Naive B cell (primary cell): ENCODE data around the gene C1QL4. TPM values are rescaled to one million over a fixed set of nuclear protein-coding genes. Genes with fewer than 3 reads are reported as not detected.
A peak's percentile ranks its signal among the peaks of the same experiment; 100 is the strongest.

Source experiments
- ATAC-seq, 2 donors: fragments of 150-1000 bp; cut with Tn5 transposase; 2 replicates each; pipeline ENCODE4 v1.10.0; 2021; ENCODE audit warnings: low read depth in 2 of 2, mild to moderate bottlenecking in 2 of 2, moderate library complexity in 2 of 2
- DNase-seq: peaks from one replicate; pipeline ENCODE4 v3.0.0; 2022
- H3K27ac Mint-ChIP-seq, 6 donors: one replicate each; pipeline ENCODE4 v1.8.0; 2020 to 2022; ENCODE audit warnings: mild to moderate bottlenecking in 6 of 6, mixed read lengths in 6 of 6, moderate library complexity in 5 of 6, inconsistent platforms in 2 of 6
- H3K27me3 Mint-ChIP-seq, 3 donors: one replicate each; pipeline ENCODE4 v1.8.0; 2021 to 2022; ENCODE audit warnings: mixed read lengths in 3 of 3, mild to moderate bottlenecking in 1 of 3
- H3K36me3 Mint-ChIP-seq, 2 donors: one replicate each; pipeline ENCODE4 v1.8.0; 2020 to 2022; ENCODE audit warnings: mixed read lengths in 2 of 2, inconsistent platforms in 1 of 2, mild to moderate bottlenecking in 1 of 2
- H3K4me1 Mint-ChIP-seq, 3 donors: one replicate each; pipeline ENCODE4 v1.8.0; 2020 to 2022; ENCODE audit warnings: mixed read lengths in 3 of 3, inconsistent platforms in 1 of 3, mild to moderate bottlenecking in 1 of 3, moderate library complexity in 1 of 3
- H3K4me3 Mint-ChIP-seq, 8 donors: one replicate each; pipeline ENCODE4 v1.8.0; 2020 to 2022; ENCODE audit warnings: mild to moderate bottlenecking in 8 of 8, mixed read lengths in 8 of 8, moderate library complexity in 8 of 8, inconsistent platforms in 2 of 8
- H3K9me3 Mint-ChIP-seq, 7 donors: one replicate each; pipeline ENCODE4 v1.8.0; 2020 to 2022; ENCODE audit warnings: mixed read lengths in 7 of 7, mild to moderate bottlenecking in 5 of 7, inconsistent platforms in 2 of 7, moderate library complexity in 1 of 7
- polyA plus RNA-seq, 6 donors: library from polyadenylated mRNA; unstranded; fragments of 300-500 nt; fragmentation: Illumina TruSeq; gene quantifications; one replicate each; pipeline ENCODE4 v1.2.3, GENCODE V29; 2021; ENCODE audit warnings: low read depth in 6 of 6

The C1QL4 gene
- polyA plus RNA-seq, 6 donors from 2014 or later: not detected

DNA sequence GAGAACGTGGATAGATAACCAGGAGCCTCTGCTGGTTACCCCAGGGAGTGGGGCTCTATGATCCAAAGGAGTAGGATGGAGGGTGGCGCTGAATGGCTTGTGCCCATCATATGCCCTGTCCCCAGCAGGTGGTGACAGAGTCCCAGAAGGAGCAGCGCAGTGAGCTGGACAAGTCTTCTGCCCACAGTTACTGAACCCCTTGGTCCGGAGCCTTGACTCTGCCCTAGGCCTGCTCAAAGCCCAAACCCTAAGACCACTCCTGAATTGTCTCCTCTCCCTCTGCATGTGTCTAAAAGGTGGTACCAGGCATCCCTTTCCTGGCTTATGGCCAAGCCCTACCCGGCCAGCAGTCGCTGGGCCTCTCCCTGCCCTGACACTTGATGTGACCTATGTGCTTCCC is 38.8 kb downstream of the C1QL4 start:
- Mint-ChIP-seq H3K9me3 (no peaks in the 10 kb centered on the region), H3K27me3 (peaks cover 59 to 89% (median 75%) of the 10 kb centered on the region in 3 donors), H3K4me1 (peaks cover 4 to 32% (median 24%) of the 10 kb centered on the region in 3 donors), H3K36me3 (peaks cover 0 to 4% of the 10 kb centered on the region in 2 donors), H3K27ac (no peak overlapping the region), H3K4me3 (peak overlapping the region in 5 of 8 donors; percentile 44 to 84 (median 74))
- no peak for ATAC-seq
- no peak for DNase-seq

DNA sequence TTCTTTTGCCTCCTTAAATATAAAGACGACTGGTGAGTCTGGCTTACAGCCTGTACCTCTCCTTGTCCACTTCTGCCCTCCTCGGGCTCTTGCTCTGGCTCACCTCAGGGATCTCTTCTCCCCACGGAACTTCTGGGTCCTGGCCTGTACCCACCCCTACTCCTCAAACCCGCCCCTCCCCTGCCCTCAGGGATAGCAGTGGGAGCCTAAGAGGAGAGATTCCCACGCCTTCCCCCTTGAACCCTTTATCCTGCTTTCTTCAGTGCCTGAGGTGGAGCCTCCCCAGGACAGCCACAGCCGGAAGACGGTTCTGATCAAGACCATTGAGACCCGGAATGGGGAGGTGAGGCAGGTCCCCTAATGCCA is 39.3 kb downstream of the C1QL4 start:
- H3K4me3 Mint-ChIP-seq: peak overlapping the region in 6 of 8 donors; percentile 22 to 84 (median 62)
- H3K36me3 Mint-ChIP-seq: peaks cover 0 to under 1% of the 10 kb centered on the region in 2 donors
- ATAC-seq: no peak
- no peak for DNase-seq
- H3K9me3 Mint-ChIP-seq: no peaks in the 10 kb centered on the region
- H3K27ac Mint-ChIP-seq: no peak overlapping the region
- H3K27me3 Mint-ChIP-seq: peaks cover 55 to 88% (median 70%) of the 10 kb centered on the region in 3 donors
- H3K4me1 Mint-ChIP-seq: peaks cover 4 to 32% (median 24%) of the 10 kb centered on the region in 3 donors

- H3K4me1 Mint-ChIP-seq: peaks cover 4 to 32% (median 24%) of the 10 kb centered on the region in 3 donors
- H3K9me3 Mint-ChIP-seq: no peaks in the 10 kb centered on the region
- H3K4me3 Mint-ChIP-seq: peak overlapping the region; percentile 24 to 84 (median 76)
- peak; percentile 30 to 34 for ATAC-seq
- H3K27ac Mint-ChIP-seq: peak overlapping the region in 2 of 6 donors; percentile 34 to 57
- H3K27me3 Mint-ChIP-seq: peaks cover 57 to 88% (median 65%) of the 10 kb centered on the region in 3 donors
- no peaks in the 10 kb centered on the region for H3K36me3 Mint-ChIP-seq
- DNase-seq: no peak
Observed at GRCh38 chr12:49296836-49297694, 39.9 kb downstream of the C1QL4 start.

- Mint-ChIP-seq H3K9me3 (no peaks in the 10 kb centered on the region), H3K4me1 (peaks cover 4 to 32% (median 24%) of the 10 kb centered on the region in 3 donors), H3K4me3 (peak overlapping the region; percentile 15 to 84 (median 74)), H3K36me3 (no peaks in the 10 kb centered on the region), H3K27ac (peak overlapping the region in 3 of 6 donors; percentile 34 to 88 (median 37)), H3K27me3 (peaks cover 51 to 88% (median 65%) of the 10 kb centered on the region in 3 donors)
- ATAC-seq (peak; percentile 74 to 77), DNase-seq (peak; percentile 50)
Observed at GRCh38 chr12:49296034-49296835, 40.8 kb downstream of the C1QL4 start.

DNA sequence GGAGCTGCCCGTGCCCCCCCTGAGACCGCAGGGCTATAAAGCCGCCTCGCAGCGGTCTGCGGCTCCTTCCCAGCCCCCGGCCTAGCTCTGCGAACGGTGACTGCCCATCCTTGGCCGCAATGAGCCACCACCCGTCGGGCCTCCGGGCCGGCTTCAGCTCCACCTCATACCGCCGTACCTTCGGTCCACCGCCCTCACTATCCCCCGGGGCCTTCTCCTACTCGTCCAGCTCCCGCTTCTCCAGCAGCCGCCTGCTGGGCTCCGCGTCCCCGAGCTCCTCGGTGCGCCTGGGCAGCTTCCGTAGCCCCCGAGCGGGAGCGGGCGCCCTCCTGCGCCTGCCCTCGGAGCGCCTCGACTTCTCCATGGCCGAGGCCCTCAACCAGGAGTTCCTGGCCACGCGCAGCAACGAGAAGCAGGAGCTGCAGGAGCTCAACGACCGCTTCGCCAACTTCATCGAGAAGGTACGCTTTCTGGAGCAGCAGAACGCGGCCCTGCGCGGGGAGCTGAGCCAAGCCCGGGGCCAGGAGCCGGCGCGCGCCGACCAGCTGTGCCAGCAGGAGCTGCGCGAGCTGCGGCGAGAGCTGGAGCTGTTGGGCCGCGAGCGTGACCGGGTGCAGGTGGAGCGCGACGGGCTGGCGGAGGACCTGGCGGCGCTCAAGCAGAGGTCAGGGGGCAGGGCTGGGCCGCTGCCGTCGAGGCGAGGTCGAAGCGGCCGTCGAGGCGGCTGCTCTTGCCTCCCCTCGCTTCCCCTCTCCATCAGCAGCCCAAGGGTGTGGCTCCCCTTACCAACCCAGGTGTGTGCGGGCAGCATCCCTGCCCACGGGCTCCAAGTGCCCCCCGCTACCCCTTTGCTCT is 41.7 kb downstream of the C1QL4 start, which contains the start of gene PRPH:
PRPH (plus strand) TSS at position 66 of the 855 bp plus-strand sequence; CDS start at position 120, 54 bp downstream.
- ATAC-seq (peak in 1 of 2 donors; percentile 18), DNase-seq (no peak)
- Mint-ChIP-seq H3K27ac (peak within 1 kb of the TSS in 2 of 6 donors; percentile 37 to 78), H3K4me3 (peak within 1 kb of the TSS in 4 of 8 donors; percentile 20 to 61 (median 26)), H3K9me3 (no peaks in the 10 kb centered on the region), H3K27me3 (peaks cover 46 to 87% (median 69%) of the 10 kb centered on the region in 3 donors), H3K4me1 (peaks cover 4 to 32% (median 24%) of the 10 kb centered on the region in 3 donors), H3K36me3 (no peaks in the 10 kb centered on the region)

DNA sequence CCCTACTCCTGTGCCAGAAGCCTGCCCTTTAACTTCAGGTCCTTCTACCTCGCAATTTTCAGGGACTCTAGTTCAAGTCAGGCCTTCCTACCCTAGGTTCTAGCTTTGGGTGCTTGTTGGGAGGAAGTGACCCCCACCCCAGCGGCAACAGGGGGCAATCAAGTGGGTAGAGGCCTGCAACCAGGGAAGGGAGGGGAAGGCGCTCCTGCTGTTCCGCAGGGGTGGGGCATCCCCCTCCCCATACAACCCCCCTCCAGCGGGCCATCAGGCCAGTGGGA is 42.2 kb downstream of the C1QL4 start:
- no peak overlapping the region for H3K4me3 Mint-ChIP-seq
- DNase-seq: no peak
- H3K36me3 Mint-ChIP-seq: no peaks in the 10 kb centered on the region
- H3K4me1 Mint-ChIP-seq: peaks cover 4 to 32% (median 24%) of the 10 kb centered on the region in 3 donors
- H3K27ac Mint-ChIP-seq: no peak overlapping the region
- H3K9me3 Mint-ChIP-seq: no peaks in the 10 kb centered on the region
- H3K27me3 Mint-ChIP-seq: peaks cover 46 to 88% (median 70%) of the 10 kb centered on the region in 3 donors
- no peak for ATAC-seq

DNA sequence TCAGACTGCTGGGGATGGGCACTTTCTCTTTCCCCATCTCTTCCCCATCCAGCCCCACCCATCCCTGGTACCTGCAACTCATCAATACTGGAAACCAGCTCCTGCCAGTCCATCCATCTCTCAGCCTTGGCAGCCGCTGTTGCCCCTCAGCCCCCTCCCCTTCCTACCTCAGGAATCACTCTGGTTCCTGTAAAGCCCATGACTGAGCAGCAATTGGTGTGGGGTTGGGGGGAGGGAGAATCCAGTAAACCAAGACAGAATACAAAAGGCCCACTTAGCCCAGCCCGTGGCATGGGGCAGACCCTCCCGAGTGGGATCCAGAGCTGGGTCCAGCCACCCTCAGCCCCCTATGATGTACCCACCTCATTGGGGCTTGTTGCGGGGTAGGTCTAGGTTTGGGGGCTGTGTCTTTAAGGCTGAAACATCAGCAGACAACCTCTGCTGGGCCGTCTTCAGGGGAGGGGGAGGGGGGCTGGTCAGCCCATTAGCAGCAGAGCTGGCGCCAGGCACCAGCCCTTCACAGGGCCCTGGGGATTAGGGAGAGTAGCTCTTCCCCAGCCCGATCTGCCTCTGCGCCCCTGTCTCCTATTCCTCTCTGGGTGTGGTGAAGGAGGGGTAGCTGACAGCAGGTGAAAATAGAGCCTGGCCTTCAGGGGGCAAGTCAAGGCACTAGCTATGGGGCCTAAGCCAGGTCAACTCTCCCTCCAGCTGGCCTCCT is 42.7 kb downstream of the C1QL4 start:
- Mint-ChIP-seq H3K36me3 (no peaks in the 10 kb centered on the region), H3K27me3 (peaks cover 46 to 86% (median 72%) of the 10 kb centered on the region in 3 donors), H3K9me3 (no peaks in the 10 kb centered on the region), H3K4me1 (peaks cover 4 to 32% (median 24%) of the 10 kb centered on the region in 3 donors), H3K4me3 (no peak overlapping the region), H3K27ac (no peak overlapping the region)
- no peak for ATAC-seq
- no peak for DNase-seq

DNA sequence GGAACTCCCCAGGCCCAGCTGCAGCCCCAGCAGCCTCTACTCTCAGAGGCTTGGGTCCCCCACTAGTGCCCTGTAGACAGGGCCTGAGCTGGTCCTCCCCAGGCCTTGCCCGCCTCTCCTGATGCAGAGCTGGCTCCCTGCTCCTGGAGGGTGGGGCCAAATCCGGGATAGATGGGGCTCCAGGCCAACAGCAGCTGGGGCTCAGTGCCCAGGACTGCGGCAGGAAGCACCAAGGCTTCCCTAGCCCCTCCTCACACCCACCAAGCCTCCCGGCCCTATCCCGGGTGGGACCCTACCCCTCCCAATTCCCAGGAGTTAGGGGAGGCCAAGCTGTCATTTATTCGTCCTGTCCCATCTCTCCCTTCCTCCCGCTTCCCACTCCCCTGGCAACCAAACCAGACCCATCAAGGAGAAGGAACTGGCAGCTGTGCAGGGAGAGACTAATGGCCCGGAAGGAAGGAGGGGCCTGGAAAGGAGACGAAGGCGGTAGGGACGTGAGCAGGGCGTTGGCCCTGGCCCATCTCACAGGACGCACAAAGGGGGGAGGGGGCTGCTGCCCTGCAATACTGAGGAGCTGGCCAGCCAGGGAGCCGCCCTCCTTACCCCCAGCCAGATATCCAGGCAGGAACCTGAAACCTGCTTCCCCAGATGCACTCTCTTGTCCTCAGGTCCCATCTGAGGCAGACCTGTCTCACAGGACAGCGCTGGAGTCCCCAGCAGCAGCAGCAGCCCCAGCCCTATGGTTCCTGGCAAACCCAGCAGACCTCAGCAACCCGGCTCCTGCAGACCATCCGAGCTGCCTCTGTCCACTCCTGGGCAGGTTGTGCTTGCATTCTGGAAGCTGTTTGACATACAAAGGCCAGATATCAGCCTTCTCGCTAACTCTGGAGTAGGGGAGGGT is 43.7 kb downstream of the C1QL4 start:
- Mint-ChIP-seq H3K27ac (peak overlapping the region in 1 of 6 donors; percentile 59), H3K9me3 (no peaks in the 10 kb centered on the region), H3K4me1 (peaks cover 7 to 26% (median 19%) of the 10 kb centered on the region in 3 donors), H3K27me3 (peaks cover 42 to 86% (median 72%) of the 10 kb centered on the region in 3 donors), H3K4me3 (peak overlapping the region in 1 of 8 donors; percentile 12), H3K36me3 (no peaks in the 10 kb centered on the region)
- ATAC-seq (no peak), DNase-seq (no peak)

DNA sequence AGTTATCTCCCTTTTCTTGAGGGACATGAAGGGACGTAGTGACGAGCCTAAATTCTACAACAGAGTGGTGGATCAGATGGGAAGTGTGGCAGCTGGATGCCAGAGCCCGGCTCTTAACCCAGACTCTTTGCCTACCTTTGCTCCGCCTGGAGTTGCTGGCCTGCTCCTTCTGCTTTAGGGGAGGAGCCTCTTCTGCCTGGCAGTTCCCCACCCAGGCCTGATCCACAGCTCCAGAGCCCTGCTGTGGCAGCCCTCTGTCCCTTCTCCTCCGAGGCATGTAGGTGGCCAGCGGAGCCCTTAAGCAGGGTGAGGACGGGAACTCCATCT is 44.3 kb downstream of the C1QL4 start:
- no peak for DNase-seq
- Mint-ChIP-seq H3K27me3 (peaks cover 42 to 86% (median 72%) of the 10 kb centered on the region in 3 donors), H3K4me3 (no peak overlapping the region), H3K4me1 (peaks cover 12 to 22% (median 13%) of the 10 kb centered on the region in 3 donors), H3K27ac (no peak overlapping the region), H3K9me3 (no peaks in the 10 kb centered on the region), H3K36me3 (no peaks in the 10 kb centered on the region)
- ATAC-seq: no peak

DNA sequence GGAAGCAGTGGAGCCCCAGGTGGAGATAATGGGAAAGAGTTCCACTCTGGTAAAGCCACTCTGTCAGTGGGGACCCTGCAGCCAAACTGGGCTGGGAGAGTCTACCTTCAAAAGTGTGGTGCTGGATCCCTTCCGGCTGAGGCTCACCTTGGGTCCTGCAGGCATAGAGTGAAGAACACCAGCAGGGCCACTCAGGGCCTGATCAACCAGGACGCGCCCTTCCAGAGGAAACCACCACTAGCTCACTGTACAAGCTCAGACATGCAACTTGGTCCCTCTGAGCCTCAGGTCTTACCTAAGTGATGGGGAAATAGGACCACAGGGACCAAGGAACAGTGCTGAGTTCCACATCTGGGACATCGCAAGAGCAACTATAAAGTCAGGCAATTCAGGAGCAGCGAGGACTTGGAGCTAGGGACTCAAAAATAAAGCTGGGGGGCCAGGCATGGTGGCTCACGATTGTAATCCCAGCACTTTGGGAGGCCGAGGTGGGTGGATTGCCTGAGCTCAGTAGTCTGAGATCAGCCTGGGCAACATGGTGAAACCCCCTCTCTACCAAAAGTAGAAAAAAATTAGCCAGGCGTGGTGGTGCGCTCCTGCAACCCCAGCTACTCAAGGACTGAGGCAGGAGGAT is 47.9 kb downstream of the C1QL4 start:
- DNase-seq: no peak
- H3K4me1 Mint-ChIP-seq: peaks cover 0 to 8% (median 0%) of the 10 kb centered on the region in 3 donors
- peaks cover 36 to 72% (median 64%) of the 10 kb centered on the region in 3 donors for H3K27me3 Mint-ChIP-seq
- no peaks in the 10 kb centered on the region for H3K36me3 Mint-ChIP-seq
- no peak overlapping the region for H3K4me3 Mint-ChIP-seq
- H3K9me3 Mint-ChIP-seq: no peaks in the 10 kb centered on the region
- no peak for ATAC-seq
- no peak overlapping the region for H3K27ac Mint-ChIP-seq

DNA sequence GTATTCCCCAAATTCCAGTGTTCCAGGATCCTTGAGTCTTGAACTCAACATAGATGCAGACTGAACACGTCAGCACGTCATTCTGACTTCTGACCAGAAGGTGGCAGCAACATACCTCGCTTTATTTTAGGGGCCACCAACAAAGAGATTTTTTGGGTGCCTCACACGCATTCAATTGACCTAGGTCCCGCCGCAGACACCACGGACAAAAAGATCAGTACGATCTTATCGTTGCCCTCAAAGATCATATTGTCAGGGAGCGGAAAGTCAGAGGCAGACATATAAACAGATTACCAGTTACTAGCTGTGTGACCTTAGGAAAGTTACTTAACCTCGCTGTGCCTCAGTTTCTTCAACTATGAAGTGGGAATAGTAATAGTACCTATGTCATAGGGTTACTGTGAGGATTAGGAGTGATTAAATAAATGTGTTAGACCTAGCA is 48.6 kb downstream of the C1QL4 start:
- no peaks in the 10 kb centered on the region for H3K36me3 Mint-ChIP-seq
- ATAC-seq (peak; percentile 68 to 74), DNase-seq (peak; percentile 65)
- no peak overlapping the region for H3K4me3 Mint-ChIP-seq
- H3K4me1 Mint-ChIP-seq: peaks cover 0 to 8% (median 0%) of the 10 kb centered on the region in 3 donors
- no peaks in the 10 kb centered on the region for H3K9me3 Mint-ChIP-seq
- H3K27me3 Mint-ChIP-seq: peaks cover 30 to 70% (median 59%) of the 10 kb centered on the region in 3 donors
- H3K27ac Mint-ChIP-seq: peak overlapping the region in 1 of 6 donors; percentile 8
